Measurements from ENCODE around the gene PRPF40A.

PRPF40A gene

GRCh38 chr2:152644189-152644873 is 72.9 kb downstream of the PRPF40A start:
- no peak overlapping the region for H3K4me2 ChIP-seq (ENCODE audit: low read length)
- no peaks in the 10 kb centered on the region for H3K36me3 ChIP-seq (ENCODE audit: insufficient read depth, low read length)
- no peaks in the 10 kb centered on the region for H4K20me1 ChIP-seq (ENCODE audit: insufficient read depth, low read length)
- H3K27me3 ChIP-seq (ENCODE audit: insufficient read depth, low read length) = no peaks in the 10 kb centered on the region
- H3K9me2 ChIP-seq (ENCODE audit: low read depth, low read length) = no peaks in the 10 kb centered on the region
- no peak overlapping the region for H3K9ac ChIP-seq (ENCODE audit: low read length)
- no peak overlapping the region for H3K4me3 ChIP-seq (ENCODE audit: low read depth, low read length, poor library complexity, severe bottlenecking)
- H2AFZ ChIP-seq (ENCODE audit: low read length) = no peak overlapping the region
- no peak overlapping the region for H3K27ac ChIP-seq (ENCODE audit: low read depth, low read length, poor library complexity, severe bottlenecking)
- no peaks in the 10 kb centered on the region for H3F3A ChIP-seq (ENCODE audit: insufficient read depth, low read length)
- no peaks in the 10 kb centered on the region for H3K79me2 ChIP-seq (ENCODE audit: insufficient read depth, low read length)
- no peak for TF ChIP-seq EZH2 (IDR thresholded peaks at IDR 0.05; ENCODE audit: borderline replicate concordance, low read length)
- no peaks in the 10 kb centered on the region for H3K4me1 ChIP-seq (ENCODE audit: insufficient read depth, low read length, severe bottlenecking)
- no peaks in the 10 kb centered on the region for H3K9me3 ChIP-seq (ENCODE audit: low read length)

- TF ChIP-seq CTCF (IDR thresholded peaks at IDR 0.05; ENCODE audit: low read length) (no peak), EZH2 (IDR thresholded peaks at IDR 0.05; ENCODE audit: borderline replicate concordance, low read length) (no peak)
- Histone ChIP-seq H3F3A (ENCODE audit: insufficient read depth, low read length) (no peaks in the 10 kb centered on the region), H3K9me3 (ENCODE audit: low read length) (no peaks in the 10 kb centered on the region), H3K79me2 (ENCODE audit: insufficient read depth, low read length) (no peaks in the 10 kb centered on the region), H3K27ac (ENCODE audit: low read depth, low read length, poor library complexity, severe bottlenecking) (no peak overlapping the region), H3K36me3 (ENCODE audit: insufficient read depth, low read length) (no peaks in the 10 kb centered on the region), H3K4me3 (ENCODE audit: low read depth, low read length, poor library complexity, severe bottlenecking) (no peak overlapping the region), H3K4me1 (ENCODE audit: insufficient read depth, low read length, severe bottlenecking) (no peaks in the 10 kb centered on the region), H3K9me2 (ENCODE audit: low read depth, low read length) (no peaks in the 10 kb centered on the region), H2AFZ (ENCODE audit: low read length) (no peak overlapping the region), H3K9ac (ENCODE audit: low read length) (no peak overlapping the region), H4K20me1 (ENCODE audit: insufficient read depth, low read length) (no peaks in the 10 kb centered on the region), H3K4me2 (ENCODE audit: low read length) (no peak overlapping the region), H3K27me3 (ENCODE audit: insufficient read depth, low read length) (no peaks in the 10 kb centered on the region)
These were observed 78.7 kb downstream of the PRPF40A start for GRCh38 chr2:152638590-152638989.

- Histone ChIP-seq H3K36me3 (ENCODE audit: insufficient read depth, low read length) (no peaks in the 10 kb centered on the region), H3K4me2 (ENCODE audit: low read length) (no peak overlapping the region), H3K9me3 (ENCODE audit: low read length) (no peaks in the 10 kb centered on the region)
These were observed 79.2 kb downstream of the PRPF40A start for GRCh38 chr2:152638056-152638455.

More at GRCh38 chr2:152638056-152638455, 79.2 kb downstream of the PRPF40A start:
- Histone ChIP-seq H3K9ac (ENCODE audit: low read length) (no peak overlapping the region), H3K79me2 (ENCODE audit: insufficient read depth, low read length) (no peaks in the 10 kb centered on the region), H2AFZ (ENCODE audit: low read length) (no peak overlapping the region), H3F3A (ENCODE audit: insufficient read depth, low read length) (no peaks in the 10 kb centered on the region), H3K27me3 (ENCODE audit: insufficient read depth, low read length) (no peaks in the 10 kb centered on the region), H3K4me1 (ENCODE audit: insufficient read depth, low read length, severe bottlenecking) (no peaks in the 10 kb centered on the region), H3K4me3 (ENCODE audit: low read depth, low read length, poor library complexity, severe bottlenecking) (no peak overlapping the region), H4K20me1 (ENCODE audit: insufficient read depth, low read length) (no peaks in the 10 kb centered on the region), H3K27ac (ENCODE audit: low read depth, low read length, poor library complexity, severe bottlenecking) (no peak overlapping the region), H3K9me2 (ENCODE audit: low read depth, low read length) (no peaks in the 10 kb centered on the region)
- TF ChIP-seq EZH2 (IDR thresholded peaks at IDR 0.05; ENCODE audit: borderline replicate concordance, low read length) (no peak), CTCF (IDR thresholded peaks at IDR 0.05; ENCODE audit: low read length) (no peak)
